HCT116 (cell line): ENCODE measurements around the gene TMEM256.
A peak's percentile ranks its signal among the peaks of the same experiment; 100 is the strongest.

Source experiments
- CBX3 ChIP-seq: IDR thresholded peaks from 2 replicates; pipeline ENCODE4 v1.6.1; 2012; ENCODE audit warnings: low read depth
- CTCF ChIP-seq, 3 experiments: fragments of 200-600 bp in 1 of 3; sonication (generic) in 1 of 3; IDR thresholded peaks in 2 of 3; conservative IDR thresholded peaks in 1 of 3; 2 replicates each; pipeline ENCODE4 v1.5.1; 2012 to 2017; ENCODE audit warnings: low read depth in 2 of 3, low read length in 2 of 3, antibody characterized with exemption in 1 of 3, borderline replicate concordance in 1 of 3, control low read depth in 1 of 3, mild to moderate bottlenecking in 1 of 3, mixed read lengths in 1 of 3, mixed run types in 1 of 3, moderate library complexity in 1 of 3; ENCODE audit not compliant: insufficient read depth in 1 of 3
- EGR1 ChIP-seq: IDR thresholded peaks from 2 replicates; pipeline ENCODE4 v1.6.1; 2012; ENCODE audit warnings: low read depth
- EZH2phosphoT487 ChIP-seq: fragments of 200-600 bp; IDR thresholded peaks from 2 replicates; pipeline ENCODE4 v1.6.1; 2018; ENCODE audit warnings: antibody characterized with exemption, borderline replicate concordance
- JUND ChIP-seq: IDR thresholded peaks from 2 replicates; pipeline ENCODE4 v1.6.1; 2012
- MAX ChIP-seq: IDR thresholded peaks from 2 replicates; pipeline ENCODE4 v1.6.1; 2012
- POLR2AphosphoS5 ChIP-seq: IDR thresholded peaks from 2 replicates; pipeline ENCODE4 v1.6.1; 2011; ENCODE audit warnings: mild to moderate bottlenecking, low read depth, low read length, moderate library complexity
- REST ChIP-seq: IDR thresholded peaks from 2 replicates; pipeline ENCODE4 v1.6.1; 2012; ENCODE audit warnings: low read depth
- SIN3A ChIP-seq: IDR thresholded peaks from 2 replicates; pipeline ENCODE4 v1.6.1; 2012; ENCODE audit warnings: low read depth
- SRF ChIP-seq: IDR thresholded peaks from 2 replicates; pipeline ENCODE4 v1.6.1; 2012; ENCODE audit warnings: low read depth
- ZFX ChIP-seq: fragments of 450-650 bp; IDR thresholded peaks from 2 replicates; pipeline ENCODE4 v1.6.1; 2017
- ZNF274 ChIP-seq: fragments of 200-500 bp; sonication (Bioruptor generic); IDR thresholded peaks from 2 replicates; pipeline ENCODE4 v1.6.1; 2014; ENCODE audit warnings: mild to moderate bottlenecking, low read depth, low read length, inconsistent platforms

- TF ChIP-seq CTCF (IDR thresholded peaks at IDR 0.05 in 2 of 3, conservative IDR thresholded peaks at IDR 0.05 in 1 of 3; ENCODE audit: borderline replicate concordance in 1 of 3, insufficient read depth in 1 of 3, low read depth in 2 of 3, low read length in 2 of 3) (peak in 2 of 3 experiments; percentile 23 to 24; a peak in 2 of 6 replicates), EGR1 (no peak), SRF (no peak), POLR2AphosphoS5 (no peak), REST (no peak), MAX (peak; percentile 36; the same call in 1 of the 2 replicates), ZFX (no peak), CBX3 (no peak), SIN3A (no peak), ZNF274 (no peak), JUND (no peak), EZH2phosphoT487 (no peak)
Observed at GRCh38 chr17:7393613-7394451, 10.1 kb downstream of the TMEM256 start.
